ENCODE results near the gene RNF41.
"Not testable (repeated sequence)": the region's sequence is repeated elsewhere in the genome, so short reads cannot be mapped to it uniquely, and the experiment has no call there.

Gene RNF41

DNA sequence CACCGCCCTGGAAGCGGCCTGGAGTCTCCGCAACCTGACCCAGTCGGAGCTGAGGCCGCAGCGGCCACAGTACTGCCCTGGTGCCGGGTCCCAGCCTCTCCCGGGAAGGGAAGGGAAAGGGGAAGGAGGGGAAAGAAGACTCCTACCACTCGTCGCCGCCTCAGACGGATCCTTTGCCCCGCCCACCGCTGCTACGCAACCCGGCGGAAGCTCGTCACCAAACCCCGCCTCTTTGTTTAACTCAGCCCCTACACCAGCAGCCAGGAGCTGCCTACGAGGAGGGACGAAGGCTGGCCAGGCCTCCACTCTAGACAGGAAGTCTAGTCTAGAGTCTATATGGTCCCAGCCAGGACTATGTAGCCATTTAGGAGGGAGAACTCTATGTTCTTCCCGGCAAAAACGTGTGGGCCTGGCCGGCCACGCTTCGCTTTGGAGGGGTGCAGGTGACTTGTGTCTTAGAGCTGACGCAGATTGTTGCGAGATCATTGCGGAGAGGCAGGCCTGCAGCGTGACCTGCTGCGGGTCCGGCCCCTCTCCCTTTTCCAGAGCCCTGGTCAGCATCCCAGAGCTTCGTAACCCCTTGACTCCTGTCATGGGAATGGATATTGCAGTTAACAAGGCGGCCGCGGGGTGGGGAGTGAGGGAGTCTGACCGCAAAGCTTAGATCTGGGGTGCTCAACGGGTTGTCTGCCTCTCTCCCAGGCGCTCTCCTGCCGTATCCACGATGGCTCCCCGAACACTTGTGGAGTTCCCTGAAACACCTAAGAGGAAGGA lies at the start of gene RNF41:
TSS of gene RNF41 (minus strand) at position 166 of the 774 bp plus-strand sequence. CDS start 7,875 bp downstream, outside the sequence.
- POLR2A ChIA-PET = interaction anchor here (0.8 to 3.2 kb wide), 38 partner anchors 9 to 391 kb away, joined by 3 to 70 read pairs (median 7); partner anchors contain the start of genes ANKRD52, CNPY2, COQ10A and ERBB3
- CTCF ChIA-PET = interaction anchor here (0.6 to 3.3 kb wide), 13 partner anchors 11 to 195 kb away, joined by 3 to 28 read pairs (median 4); partner anchors contain the start of genes ANKRD52 and SMARCC2

DNA sequence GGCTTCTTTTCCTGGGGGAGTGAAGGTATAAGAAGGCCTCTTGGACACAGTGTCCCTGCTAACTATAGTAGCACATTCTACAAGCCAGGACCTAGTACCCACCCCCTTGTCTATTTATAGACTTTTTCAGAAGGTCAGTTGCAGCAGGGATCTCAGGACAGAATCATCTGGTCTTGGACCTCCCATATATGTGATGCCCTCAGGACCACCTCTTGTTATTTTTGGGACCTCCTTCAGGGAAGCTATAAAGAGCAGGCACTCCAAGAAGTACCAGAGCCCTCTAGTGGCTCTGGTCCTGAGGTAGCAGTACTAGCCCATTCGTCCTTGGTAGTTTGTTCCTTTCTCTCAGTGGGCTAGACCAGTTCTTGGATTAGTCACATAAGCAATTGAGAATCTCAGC lies 49.3 kb upstream of the RNF41 start:
- ChIA-PET POLR2A (interaction anchor here (3.1 kb wide), 1 partner anchor 13 kb away, joined by 8 read pairs; the partner anchor contains the start of gene ANKRD52), CTCF (interaction anchor here (1.3 kb wide), 1 partner anchor 13 kb away, joined by 3 read pairs; the partner anchor contains the start of gene ANKRD52)
- TF ChIP-seq NFRKB (IDR thresholded peaks at IDR 0.05) = no peak
- no peak for TF ChIP-seq HDGF (IDR thresholded peaks at IDR 0.05; ENCODE audit: borderline replicate concordance)
- no peak for TF ChIP-seq FOXA1 (IDR thresholded peaks at IDR 0.05)
- TF ChIP-seq, protein P1, sequence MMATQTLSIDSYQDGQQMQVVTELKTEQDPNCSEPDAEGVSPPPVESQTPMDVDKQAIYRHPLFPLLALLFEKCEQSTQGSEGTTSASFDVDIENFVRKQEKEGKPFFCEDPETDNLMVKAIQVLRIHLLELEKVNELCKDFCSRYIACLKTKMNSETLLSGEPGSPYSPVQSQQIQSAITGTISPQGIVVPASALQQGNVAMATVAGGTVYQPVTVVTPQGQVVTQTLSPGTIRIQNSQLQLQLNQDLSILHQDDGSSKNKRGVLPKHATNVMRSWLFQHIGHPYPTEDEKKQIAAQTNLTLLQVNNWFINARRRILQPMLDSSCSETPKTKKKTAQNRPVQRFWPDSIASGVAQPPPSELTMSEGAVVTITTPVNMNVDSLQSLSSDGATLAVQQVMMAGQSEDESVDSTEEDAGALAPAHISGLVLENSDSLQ (IDR thresholded peaks at IDR 0.05) = no peak
- no peak for TF ChIP-seq FOXK2 (IDR thresholded peaks at IDR 0.05)
- no peak for TF ChIP-seq ZNF384 (IDR thresholded peaks at IDR 0.05)
- no peak for TF ChIP-seq LEF1 (IDR thresholded peaks at IDR 0.05; ENCODE audit: borderline replicate concordance)
- TF ChIP-seq TARDBP (IDR thresholded peaks at IDR 0.05) = no peak
- TF ChIP-seq CTBP1 (IDR thresholded peaks at IDR 0.05; ENCODE audit: borderline replicate concordance) = no peak
- TF ChIP-seq FOXM1 (IDR thresholded peaks at IDR 0.05; ENCODE audit: borderline replicate concordance) = no peak
- peak; percentile 45 for DNase-seq (ENCODE audit: extremely low spot score)

More for the DNA sequence above, at the start of gene RNF41:
- peak; percentile 95 for DNase-seq (ENCODE audit: extremely low spot score)
- TF ChIP-seq FOXM1 (IDR thresholded peaks at IDR 0.05; ENCODE audit: borderline replicate concordance) = no peak
- TF ChIP-seq ARNT (IDR thresholded peaks at IDR 0.05) = no peak
- TF ChIP-seq CTBP1 (IDR thresholded peaks at IDR 0.05; ENCODE audit: borderline replicate concordance) = no peak
- TF ChIP-seq ZNF384 (IDR thresholded peaks at IDR 0.05) = no peak
- TF ChIP-seq HDGF (IDR thresholded peaks at IDR 0.05; ENCODE audit: borderline replicate concordance) = 0 out of 2 replicates have a peak, but pooled peaks have one; percentile 83
- TF ChIP-seq, protein P1 (IDR thresholded peaks at IDR 0.05) = no peak
- TF ChIP-seq L3MBTL2 (conservative IDR thresholded peaks at IDR 0.05) = peak; percentile 64; the same call in 1 of the 2 replicates

DNA sequence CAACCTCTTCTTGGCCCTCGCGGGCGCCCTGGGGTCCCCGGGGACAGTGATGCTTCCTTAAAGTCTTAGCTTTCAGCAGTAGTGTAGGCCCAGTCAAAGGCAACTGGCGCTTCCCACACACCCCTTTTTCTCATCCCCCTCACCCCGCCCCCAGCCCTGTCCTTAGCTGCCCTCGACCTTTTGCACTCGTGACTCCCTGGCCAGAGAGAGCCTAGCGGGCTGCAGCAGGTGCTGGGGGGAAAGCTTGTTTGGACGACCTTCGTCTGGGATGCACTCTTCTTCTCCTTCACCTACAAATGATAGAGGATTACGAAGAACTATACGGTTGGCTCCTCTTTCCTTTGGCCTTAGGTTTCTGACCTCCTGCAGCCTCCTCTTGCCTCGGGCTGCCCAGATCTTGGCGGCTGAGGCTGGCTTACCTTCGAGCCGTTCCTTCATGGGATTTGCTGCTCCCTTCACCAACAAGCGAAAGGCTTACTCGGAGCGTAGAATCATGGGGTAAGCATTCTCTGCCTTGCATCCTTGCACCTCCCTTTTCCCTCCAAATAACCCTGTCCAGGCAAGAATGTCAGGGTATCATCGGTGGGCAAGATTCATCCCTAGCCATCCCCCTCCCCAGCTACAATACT lies 45.8 kb upstream of the RNF41 start:
- ChIA-PET CTCF (interaction anchor here (1.0 to 1.2 kb wide), 2 partner anchors 9 to 196 kb away, joined by 3 to 6 read pairs; partner anchors contain the start of gene ANKRD52), POLR2A (interaction anchor here (1.0 to 3.0 kb wide), 10 partner anchors 11 to 197 kb away, joined by 3 to 17 read pairs (median 6); partner anchors contain the start of genes ANKRD52, CNPY2, RNF41 and SMARCC2)
- DNase-seq (ENCODE audit: extremely low spot score) = no peak
- no peak for TF ChIP-seq TARDBP (IDR thresholded peaks at IDR 0.05)
- TF ChIP-seq ZNF384 (IDR thresholded peaks at IDR 0.05) = no peak
- TF ChIP-seq FOXA1 (IDR thresholded peaks at IDR 0.05) = no peak
- no peak for TF ChIP-seq ARNT (IDR thresholded peaks at IDR 0.05)
- TF ChIP-seq FOXK2 (IDR thresholded peaks at IDR 0.05) = no peak
- no peak for TF ChIP-seq BHLHE40 (IDR thresholded peaks at IDR 0.05; ENCODE audit: borderline replicate concordance)
- TF ChIP-seq L3MBTL2 (conservative IDR thresholded peaks at IDR 0.05) = no peak
- TF ChIP-seq, protein P1 (IDR thresholded peaks at IDR 0.05) = no peak
- TF ChIP-seq FOXM1 (IDR thresholded peaks at IDR 0.05; ENCODE audit: borderline replicate concordance) = no peak
- no peak for TF ChIP-seq LEF1 (IDR thresholded peaks at IDR 0.05; ENCODE audit: borderline replicate concordance)

DNA sequence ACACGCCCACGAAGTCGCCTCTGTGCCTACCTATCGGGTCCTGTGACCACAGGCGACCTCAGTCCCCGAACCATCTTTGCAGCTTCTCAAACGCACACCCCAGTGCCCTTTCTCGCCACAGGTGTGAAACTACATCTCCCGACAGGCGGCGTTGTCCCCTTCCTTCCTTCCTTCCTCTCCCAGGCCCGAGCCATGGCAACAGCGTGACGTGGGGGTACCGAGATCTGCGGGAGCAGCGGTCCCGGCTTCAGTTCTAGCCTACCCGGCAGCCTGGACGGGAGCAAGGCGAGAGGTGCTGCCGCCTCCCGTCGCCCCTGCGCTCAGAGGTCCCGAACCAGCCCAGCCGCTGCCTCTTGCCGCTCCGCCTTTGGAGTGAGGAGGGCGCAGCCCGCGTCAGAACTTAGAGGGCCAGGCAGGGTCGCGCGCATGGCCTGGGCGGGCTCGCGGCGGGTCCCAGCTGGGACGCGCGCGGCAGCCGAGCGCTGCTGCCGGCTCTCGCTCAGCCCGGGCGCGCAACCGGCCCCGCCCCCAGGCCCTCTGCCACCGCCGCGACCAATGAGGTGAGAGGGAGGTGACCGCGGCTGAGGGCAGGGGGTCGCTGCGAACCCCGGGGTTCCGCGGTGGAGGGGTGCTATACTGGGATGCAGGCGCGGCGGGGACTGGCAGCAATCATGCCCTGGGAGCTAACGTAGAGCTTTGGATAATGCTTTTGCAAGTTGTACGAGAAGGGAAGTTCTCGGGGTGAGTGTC lies 45.1 kb upstream of the RNF41 start, which contains the start of gene COQ10A:
TSS of gene COQ10A (plus strand) at position 250 of the 750 bp plus-strand sequence. CDS start at position 427, 177 bp downstream.
- POLR2A ChIA-PET = interaction anchor here (0.6 to 3.0 kb wide), 15 partner anchors 10 to 204 kb away, joined by 3 to 17 read pairs (median 5); partner anchors contain the start of genes ANKRD52, CNPY2, CS and ESYT1
- peak; percentile 92 for DNase-seq (ENCODE audit: extremely low spot score)
- TF ChIP-seq ARNT (IDR thresholded peaks at IDR 0.05) (no peak), TARDBP (IDR thresholded peaks at IDR 0.05) (no peak), SUZ12 (IDR thresholded peaks at IDR 0.05) (no peak), NFRKB (IDR thresholded peaks at IDR 0.05) (no peak), FOXM1 (IDR thresholded peaks at IDR 0.05; ENCODE audit: borderline replicate concordance) (no peak), HDGF (IDR thresholded peaks at IDR 0.05; ENCODE audit: borderline replicate concordance) (0 out of 2 replicates have a peak, but pooled peaks have one; percentile 82), FOXK2 (IDR thresholded peaks at IDR 0.05) (no peak), ZNF384 (IDR thresholded peaks at IDR 0.05) (no peak), ELF4 (IDR thresholded peaks at IDR 0.05) (no peak; the same call in 1 of the 2 replicates), FOXA1 (IDR thresholded peaks at IDR 0.05) (no peak), CTBP1 (IDR thresholded peaks at IDR 0.05; ENCODE audit: borderline replicate concordance) (no peak), BHLHE40 (IDR thresholded peaks at IDR 0.05; ENCODE audit: borderline replicate concordance) (no peak), L3MBTL2 (conservative IDR thresholded peaks at IDR 0.05) (peak; percentile 46), LEF1 (IDR thresholded peaks at IDR 0.05; ENCODE audit: borderline replicate concordance) (no peak), SP1 (IDR thresholded peaks at IDR 0.05) (no peak)
- TF ChIP-seq, protein P1 (IDR thresholded peaks at IDR 0.05) = no peak
- CTCF ChIA-PET = interaction anchor here (0.7 to 1.2 kb wide), 4 partner anchors 8 to 197 kb away, joined by 3 to 6 read pairs (median 3); partner anchors contain the start of genes ANKRD52, CNPY2 and CS

DNA sequence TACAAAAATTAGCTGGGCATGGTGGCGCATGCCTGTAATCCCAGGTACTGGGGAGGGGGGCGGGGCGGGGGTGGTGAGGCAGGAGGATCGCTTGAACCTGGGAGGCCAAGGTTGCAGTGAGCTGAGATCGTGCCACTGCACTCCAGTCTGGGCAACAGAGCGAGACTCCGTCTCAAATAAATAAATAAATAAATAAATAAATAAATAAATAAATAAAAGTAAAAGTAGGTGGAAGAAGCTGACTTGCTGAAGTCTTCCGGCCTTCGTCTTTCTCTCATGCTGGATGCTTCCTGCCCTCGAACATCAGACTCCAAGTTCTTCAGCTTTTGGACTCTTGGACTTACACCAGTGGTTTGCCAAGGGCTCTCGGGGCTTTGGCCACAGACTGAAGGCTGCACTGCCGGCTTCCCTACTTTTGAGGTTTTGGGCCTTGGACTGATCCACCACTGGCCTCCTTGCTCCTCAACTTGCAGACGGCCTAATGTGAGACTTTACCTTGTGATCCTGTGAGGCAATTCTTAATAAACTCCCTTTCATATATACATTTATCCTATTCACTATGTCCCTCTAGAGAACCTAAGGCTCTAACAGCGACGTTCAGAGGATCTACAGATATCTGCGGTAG lies 44.5 kb upstream of the RNF41 start:
- DNase-seq (ENCODE audit: extremely low spot score) = not testable (repeated sequence)
- ChIA-PET CTCF (interaction anchor here (0.6 to 1.0 kb wide), 4 partner anchors 30 to 66 kb away, joined by 3 to 5 read pairs (median 3); partner anchors contain the start of genes CNPY2 and CS), POLR2A (interaction anchor here (0.6 to 3.0 kb wide), 14 partner anchors 9 to 205 kb away, joined by 3 to 17 read pairs (median 6); partner anchors contain the start of genes ANKRD52, CNPY2, CS and ESYT1)

DNA sequence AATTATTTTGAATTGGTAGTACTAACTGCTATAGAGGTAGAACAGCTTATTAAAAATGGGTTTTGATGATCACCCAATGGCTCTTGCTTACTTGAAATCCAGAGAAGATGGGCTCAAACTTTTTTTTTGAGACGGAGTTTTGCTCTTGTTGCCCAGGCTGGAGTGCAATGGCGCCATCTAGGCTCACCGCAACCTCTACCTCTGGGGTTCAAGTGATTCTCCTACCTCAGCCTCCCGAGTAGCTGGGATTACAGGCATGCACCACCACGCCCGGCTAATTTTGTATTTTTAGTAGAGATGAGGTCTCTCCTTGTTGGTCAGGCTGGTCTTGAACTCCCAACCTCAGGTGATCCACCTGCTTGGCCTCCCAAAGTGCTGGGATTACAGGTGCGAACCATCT lies 41.2 kb upstream of the RNF41 start:
- DNase-seq (ENCODE audit: extremely low spot score); POLR2A ChIA-PET: not testable (repeated sequence)
- CTCF ChIA-PET = interaction anchor here (0.6 to 1.2 kb wide), 2 partner anchors 30 to 140 kb away, joined by 4 read pairs; no protein-coding TSS in a partner anchor
